IMR-90 (cell line): Measurements from ENCODE around the gene ZNF185. TPM values are rescaled to one million over a fixed set of nuclear protein-coding genes. Genes with fewer than 3 reads are reported as not detected.

Experiments used
- ATAC-seq: fragments of 200-7000 bp; cut with Tn5 transposase; 2 replicates; pipeline ENCODE4 v1.9.1; 2020; ENCODE audit warnings: low read depth, mild to moderate bottlenecking, moderate library complexity
- BruUV-seq: library from RNA; stranded (reverse); fragments of 400-500 nt; replicated peaks from 2 replicates; lab custom pipeline; 2021; lab: Mats Ljungman, UMichigan
- CTCF ChIA-PET: fragments of 300-600 bp; formaldehyde crosslinking; extraction: SDS; loops from one replicate; lab custom pipeline; 2021; ENCODE audit warnings: antibody characterized with exemption; lab: Yijun Ruan, JAX
- POLR2A ChIA-PET: fragments of 300-600 bp; sonication (Branson Sonifier 250); formaldehyde crosslinking; loops from one replicate; lab custom pipeline; 2022; ENCODE audit warnings: antibody characterized with exemption; ENCODE audit not compliant: unreplicated experiment; lab: Charles Lee
- DNase-seq: peaks from one replicate; pipeline ENCODE4 v3.0.0; 2013
- H2AFZ ChIP-seq: replicated peaks from 2 replicates; pipeline ENCODE3; 2013; ENCODE audit warnings: low read length, mild to moderate bottlenecking; ENCODE audit not compliant: poor library complexity
- H2AK5ac ChIP-seq: 2 replicates; pipeline ENCODE4 v1.6.1; 2013; ENCODE audit warnings: low read depth, low read length, inconsistent platforms
- H2AK9ac ChIP-seq: replicated peaks from 2 replicates; pipeline ENCODE3; 2013; ENCODE audit warnings: mild to moderate bottlenecking, low read depth, low read length, moderate library complexity; ENCODE audit not compliant: poor library complexity
- H2BK120ac ChIP-seq: 2 replicates; pipeline ENCODE4 v1.6.1; 2013; ENCODE audit warnings: low read depth, low read length, inconsistent platforms
- H2BK15ac ChIP-seq: 3 replicates; pipeline ENCODE4 v1.6.1; 2013; ENCODE audit warnings: low read depth, low read length, inconsistent platforms
- H2BK20ac ChIP-seq: 2 replicates; pipeline ENCODE4 v1.6.1; 2013; ENCODE audit warnings: low read depth, mild to moderate bottlenecking, inconsistent platforms, low read length, moderate library complexity
- H2BK5ac ChIP-seq: 2 replicates; pipeline ENCODE4 v1.6.1; 2013; ENCODE audit warnings: mild to moderate bottlenecking, low read depth, low read length, inconsistent platforms; ENCODE audit not compliant: poor library complexity, severe bottlenecking
- H3K14ac ChIP-seq: replicated peaks from 2 replicates; pipeline ENCODE4 v1.6.1; 2013; ENCODE audit warnings: low read depth, low read length, inconsistent platforms
- H3K18ac ChIP-seq: 2 replicates; pipeline ENCODE4 v1.6.1; 2013; ENCODE audit warnings: low read depth, low read length, control low read depth
- H3K23ac ChIP-seq: 2 replicates; pipeline ENCODE4 v1.6.1; 2013; ENCODE audit warnings: low read depth, low read length, inconsistent platforms
- H3K27ac ChIP-seq: 2 replicates; pipeline ENCODE4 v1.5.1; 2013; ENCODE audit warnings: mild to moderate bottlenecking, control low read depth, low read length; ENCODE audit not compliant: insufficient read depth
- H3K27me3 ChIP-seq: 2 replicates; pipeline ENCODE4 v1.6.1; 2013; ENCODE audit warnings: low read length; ENCODE audit not compliant: control insufficient read depth, insufficient read depth
- H3K36me3 ChIP-seq: 2 replicates; pipeline ENCODE4 v1.6.1; 2013; ENCODE audit warnings: low read length, mixed read lengths; ENCODE audit not compliant: control insufficient read depth, insufficient read depth
- H3K4ac ChIP-seq: 2 replicates; pipeline ENCODE4 v1.6.1; 2013; ENCODE audit warnings: low read depth, low read length, inconsistent platforms
- H3K4me1 ChIP-seq: 2 replicates; pipeline ENCODE4 v1.6.1; 2013; ENCODE audit warnings: low read length, mixed read lengths; ENCODE audit not compliant: control insufficient read depth, insufficient read depth
- H3K4me2 ChIP-seq: 2 replicates; pipeline ENCODE4 v1.6.1; 2013; ENCODE audit warnings: low read depth, mild to moderate bottlenecking, control low read depth, low read length, moderate library complexity
- H3K4me3 ChIP-seq: 2 replicates; pipeline ENCODE4 v1.5.1; 2013; ENCODE audit warnings: low read depth, mild to moderate bottlenecking, control low read depth, low read length, moderate library complexity; ENCODE audit not compliant: insufficient read depth
- H3K56ac ChIP-seq: 2 replicates; pipeline ENCODE4 v1.6.1; 2013; ENCODE audit warnings: low read length, inconsistent platforms; ENCODE audit not compliant: insufficient read depth; ENCODE audit errors: extremely low read depth
- H3K79me1 ChIP-seq, 2 experiments: 2 replicates each; pipeline ENCODE4 v1.6.1; 2013; ENCODE audit warnings: low read length in 2 of 2, inconsistent platforms in 1 of 2, low read depth in 1 of 2
- H3K9ac ChIP-seq: 2 replicates; pipeline ENCODE4 v1.6.1; 2013; ENCODE audit warnings: low read depth, low read length, control low read depth
- H3K9me1 ChIP-seq: 2 replicates; pipeline ENCODE4 v1.6.1; 2013; ENCODE audit warnings: low read length, inconsistent platforms; ENCODE audit not compliant: insufficient read depth
- H3K9me3 ChIP-seq: 2 replicates; pipeline ENCODE4 v1.6.1; 2013; ENCODE audit warnings: low read length; ENCODE audit not compliant: control insufficient read depth, insufficient read depth
- H4K20me1 ChIP-seq: 2 replicates; pipeline ENCODE4 v1.6.1; 2013; ENCODE audit warnings: low read length, inconsistent platforms; ENCODE audit not compliant: insufficient read depth
- H4K5ac ChIP-seq: 2 replicates; pipeline ENCODE4 v1.6.1; 2013; ENCODE audit warnings: mild to moderate bottlenecking, low read depth, low read length, control low read depth
- H4K8ac ChIP-seq, 2 experiments: 2 replicates each; pipeline ENCODE4 v1.6.1; 2013; ENCODE audit warnings: low read depth in 2 of 2, low read length in 2 of 2, control low read depth in 1 of 2, inconsistent platforms in 1 of 2
- H4K91ac ChIP-seq: 2 replicates; pipeline ENCODE4 v1.6.1; 2013; ENCODE audit warnings: low read depth, low read length, inconsistent platforms; ENCODE audit not compliant: insufficient read depth
- BHLHE40 ChIP-seq: fragments of 150-350 bp; IDR thresholded peaks from 2 replicates; pipeline ENCODE4 v1.6.1; 2016; ENCODE audit warnings: mild to moderate bottlenecking, low read depth, low read length
- CEBPB ChIP-seq: IDR thresholded peaks from 2 replicates; pipeline ENCODE4 v1.6.1; 2012; ENCODE audit warnings: low read depth, low read length, improper control_type of control experiment
- CHD1 ChIP-seq: IDR thresholded peaks from 2 replicates; pipeline ENCODE4 v1.6.1; 2012; ENCODE audit warnings: low read depth, low read length, improper control_type of control experiment
- CTCF ChIP-seq: conservative IDR thresholded peaks from 2 replicates; pipeline ENCODE4 v1.5.1; 2012; ENCODE audit warnings: mild to moderate bottlenecking, low read depth, low read length, improper control_type of control experiment
- ELK1 ChIP-seq: fragments of 150-350 bp; IDR thresholded peaks from 2 replicates; pipeline ENCODE4 v1.6.1; 2016; ENCODE audit warnings: low read depth, mild to moderate bottlenecking, low read length, moderate library complexity, borderline replicate concordance
- MAZ ChIP-seq: IDR thresholded peaks from 2 replicates; pipeline ENCODE4 v1.6.1; 2012; ENCODE audit warnings: low read depth, mild to moderate bottlenecking, low read length, improper control_type of control experiment, moderate library complexity, borderline replicate concordance
- NFE2L2 ChIP-seq: fragments of 150-350 bp; IDR thresholded peaks from 2 replicates; pipeline ENCODE4 v1.6.1; 2016; ENCODE audit warnings: low read depth, mild to moderate bottlenecking, low read length
- POLR2A ChIP-seq: IDR thresholded peaks from 2 replicates; pipeline ENCODE4 v1.6.1; 2012; ENCODE audit warnings: mild to moderate bottlenecking, low read depth, low read length
- RAD21 ChIP-seq: IDR thresholded peaks from 2 replicates; pipeline ENCODE4 v1.6.1; 2012; ENCODE audit warnings: low read length, improper control_type of control experiment
- RCOR1 ChIP-seq: IDR thresholded peaks from 2 replicates; pipeline ENCODE4 v1.6.1; 2012; ENCODE audit warnings: mild to moderate bottlenecking, low read length, improper control_type of control experiment; ENCODE audit not compliant: insufficient replicate concordance
- RFX5 ChIP-seq: IDR thresholded peaks from 2 replicates; pipeline ENCODE4 v1.8.0; 2012; ENCODE audit warnings: low read depth, mild to moderate bottlenecking, low read length, moderate library complexity
- SMC3 ChIP-seq: fragments of 150-350 bp; IDR thresholded peaks from 2 replicates; pipeline ENCODE4 v1.6.1; 2016; ENCODE audit warnings: low read depth, mild to moderate bottlenecking, antibody characterized with exemption, low read length, moderate library complexity
- USF2 ChIP-seq: fragments of 150-350 bp; IDR thresholded peaks from 2 replicates; pipeline ENCODE4 v1.6.1; 2017; ENCODE audit warnings: mild to moderate bottlenecking, antibody characterized with exemption, low read length, low read depth
- WGBS, 2 experiments: methylation state at CpG; one replicate each; pipeline versions ENCODE4 v1.1.5 to v1.1.7; 2013; ENCODE audit warnings: missing lambda C conversion rate in 2 of 2; ENCODE audit not compliant: insufficient read length in 1 of 2; ENCODE audit errors: extremely low coverage in 2 of 2; 5-methylcytosine and 5-hydroxymethylcytosine counted together
- dilution Hi-C: fragments of 300-500 bp; cut with HindIII; formaldehyde crosslinking; loops from one replicate; pipeline ENCODE4 v1.14.3; 2018; ENCODE audit warnings: low sequenced_read_pairs; ENCODE audit not compliant: unreplicated experiment
- in situ Hi-C: fragments of 300-500 bp; cut with MboI; formaldehyde crosslinking; loops from 3 replicates; pipeline ENCODE4 v1.14.3; 2019; ENCODE audit warnings: low sequenced_read_pairs, inconsistent platforms, mixed read lengths
- intact Hi-C: fragments of 100-400 bp; cut with micrococcal nuclease; formaldehyde crosslinking; loops from 2 replicates; pipeline ENCODE4 v1.10.0; 2022
- polyA plus RNA-seq, 3 experiments: library from polyadenylated mRNA; depleted of rRNA; stranded (reverse); fragments of >200 nt; gene quantifications; 2 replicates each; pipeline ENCODE4 v1.2.3, GENCODE V29; 2012; ENCODE audit warnings: low replicate concordance in 1 of 3
- total RNA-seq: library from RNA; depleted of rRNA; stranded (reverse); fragments of >200 nt; gene quantifications from 2 replicates; pipeline ENCODE4 v1.2.3, GENCODE V29; 2012

Gene ZNF185
- total and polyA plus RNA-seq, 2 of the 4 experiments (the other 2 are of a cell fraction), result 3.2 to 6.3 TPM

GRCh38 chrX:152872522-152872921 is 25.3 kb upstream of the ZNF185 start:
- Histone ChIP-seq H3K4me2 (no peak overlapping the region), H2BK20ac (no peak overlapping the region), H2AFZ (no peak overlapping the region), H3K18ac (no peak overlapping the region), H4K8ac (no peak overlapping the region), H2BK15ac (no peak overlapping the region), H3K4me1 (no peaks in the 10 kb centered on the region), H3K9ac (no peak overlapping the region), H3K56ac (no peak overlapping the region), H4K91ac (no peak overlapping the region), H4K5ac (no peak overlapping the region), H3K36me3 (peaks cover 9% of the 10 kb centered on the region), H2BK120ac (no peak overlapping the region), H3K9me3 (peaks cover 11% of the 10 kb centered on the region; the same call in 1 of the 2 replicates), H3K14ac (no peak overlapping the region), H3K4ac (no peak overlapping the region), H2AK5ac (no peak overlapping the region), H2AK9ac (no peak overlapping the region), H3K27me3 (no peaks in the 10 kb centered on the region; the same call in 1 of the 2 replicates), H3K27ac (no peak overlapping the region), H2BK5ac (no peak overlapping the region), H3K9me1 (no peaks in the 10 kb centered on the region), H4K20me1 (no peaks in the 10 kb centered on the region), H3K79me1 (no peaks in the 10 kb centered on the region), H3K23ac (no peak overlapping the region), H3K4me3 (no peak overlapping the region)
- in situ Hi-C loops (no loop called here), dilution Hi-C loops (no loop called here), intact Hi-C loops (no loop called here)
- DNase-seq (no peak), ATAC-seq (no peak)
- TF ChIP-seq CHD1 (no peak), RCOR1 (no peak), POLR2A (no peak), CEBPB (no peak), SMC3 (no peak), NFE2L2 (no peak), ELK1 (no peak), RAD21 (no peak), CTCF (no peak), BHLHE40 (no peak), USF2 (no peak), MAZ (no peak), RFX5 (no peak)
- CTCF ChIA-PET, result no interaction called here
- POLR2A ChIA-PET, result no interaction called here
- no TSS peak for BruUV-seq
- WGBS, 2 experiments, result no CpG with 5 or more reads among the region's 2 CpGs
